ENCODE results near the gene MB21D2.

Gene MB21D2

DNA sequence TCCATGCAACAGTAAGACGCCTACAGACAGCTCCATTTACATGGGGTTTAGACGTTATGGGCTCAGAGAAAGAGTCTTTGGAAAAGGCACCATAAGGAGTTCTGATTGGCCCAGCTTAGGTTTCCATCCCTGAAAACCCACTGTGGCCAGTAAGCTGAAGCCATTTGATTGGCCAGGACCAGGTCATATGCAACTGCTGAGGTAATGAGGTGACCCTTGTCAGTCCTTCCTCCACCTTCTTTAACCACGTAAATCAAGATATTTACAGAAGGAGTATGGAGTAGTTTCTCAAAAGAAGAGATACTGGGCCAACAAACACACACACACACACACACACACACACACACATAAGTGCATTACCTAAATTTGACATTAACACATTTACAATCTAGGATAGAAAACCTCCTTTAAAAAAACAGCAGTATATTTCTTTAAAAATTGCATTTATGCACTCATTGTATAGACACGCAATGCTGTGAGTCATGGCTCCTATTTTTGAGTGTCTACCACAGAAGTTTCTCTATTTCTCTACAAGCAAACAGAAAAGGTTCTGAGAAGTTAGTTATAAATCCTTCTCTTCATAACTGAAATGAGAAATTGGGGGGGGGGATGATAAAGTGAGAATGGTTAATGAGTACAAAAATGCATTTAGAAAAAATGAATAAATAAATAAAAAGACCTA lies 16.3 kb upstream of the MB21D2 start:
- H3K9me3 ChIP-seq (ENCODE audit: control insufficient read depth, low read length) = no peaks in the 10 kb centered on the region
- no peak overlapping the region for H3K9ac ChIP-seq (ENCODE audit: low read length)
- H3K4me1 ChIP-seq (ENCODE audit: control insufficient read depth, insufficient read depth, low read length) = peaks cover 18% of the 10 kb centered on the region
- no peak overlapping the region for H3K4me3 ChIP-seq (ENCODE audit: low read length)
- no peaks in the 10 kb centered on the region for H3K27me3 ChIP-seq (ENCODE audit: control insufficient read depth, insufficient read depth, low read length)
- no peaks in the 10 kb centered on the region for H3K36me3 ChIP-seq (ENCODE audit: control insufficient read depth, insufficient read depth, low read length)

DNA sequence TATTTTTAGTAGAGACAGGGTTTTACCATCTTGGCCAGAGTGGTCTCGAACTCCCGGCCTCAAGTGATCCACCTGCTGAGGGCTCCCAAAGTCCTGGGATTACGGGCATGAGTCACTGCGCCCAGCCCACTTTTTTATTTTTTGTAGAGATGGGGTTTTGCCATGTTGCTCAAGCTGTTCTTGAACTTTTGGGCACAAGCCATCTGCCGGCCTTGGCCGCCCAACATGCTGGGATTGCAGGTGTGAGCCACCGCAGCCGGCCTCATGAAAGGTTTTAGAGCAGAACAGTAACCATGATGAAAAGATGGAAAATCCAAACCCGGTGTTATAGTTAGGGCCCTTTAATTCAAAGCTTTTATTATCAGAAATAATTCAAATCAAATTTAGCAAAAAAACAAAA lies 15.6 kb upstream of the MB21D2 start:
- no peak overlapping the region for H3K9ac ChIP-seq (ENCODE audit: low read length)
- no peaks in the 10 kb centered on the region for H3K9me3 ChIP-seq (ENCODE audit: control insufficient read depth, low read length)
- H3K4me1 ChIP-seq (ENCODE audit: control insufficient read depth, insufficient read depth, low read length) = peaks cover 20% of the 10 kb centered on the region
- no peaks in the 10 kb centered on the region for H3K27me3 ChIP-seq (ENCODE audit: control insufficient read depth, insufficient read depth, low read length)
- no peak overlapping the region for H3K4me3 ChIP-seq (ENCODE audit: low read length)
- no peaks in the 10 kb centered on the region for H3K36me3 ChIP-seq (ENCODE audit: control insufficient read depth, insufficient read depth, low read length)

GRCh38 chr3:192931825-192932224 lies 14.2 kb upstream of the MB21D2 start:
- Histone ChIP-seq H3K4me3 (ENCODE audit: low read length) (no peak overlapping the region), H3K27me3 (ENCODE audit: control insufficient read depth, insufficient read depth, low read length) (no peaks in the 10 kb centered on the region), H3K36me3 (ENCODE audit: control insufficient read depth, insufficient read depth, low read length) (no peaks in the 10 kb centered on the region), H3K9ac (ENCODE audit: low read length) (no peak overlapping the region), H3K9me3 (ENCODE audit: control insufficient read depth, low read length) (no peaks in the 10 kb centered on the region), H3K4me1 (ENCODE audit: control insufficient read depth, insufficient read depth, low read length) (peaks cover 23% of the 10 kb centered on the region)

DNA sequence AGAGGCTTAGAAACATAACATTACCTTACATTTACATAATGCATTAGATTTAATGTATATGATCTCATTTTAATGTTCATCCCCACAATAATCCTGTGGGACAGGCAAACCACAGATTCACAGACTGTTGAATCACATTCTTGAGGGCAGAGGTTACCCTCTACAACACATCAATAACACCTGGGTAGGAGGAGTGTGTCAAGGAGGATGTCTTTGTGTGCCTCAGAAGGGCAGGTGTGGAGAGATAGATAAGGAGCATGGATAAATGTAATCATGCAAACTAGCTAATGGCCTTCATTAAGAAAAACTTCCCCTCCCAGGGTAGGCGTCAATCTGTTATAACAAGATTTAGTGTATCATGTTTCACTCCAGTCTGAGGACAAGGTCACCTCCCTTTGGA lies 12.9 kb upstream of the MB21D2 start:
- no peak overlapping the region for H3K4me3 ChIP-seq (ENCODE audit: low read length)
- H3K9ac ChIP-seq (ENCODE audit: low read length) = no peak overlapping the region
- H3K36me3 ChIP-seq (ENCODE audit: control insufficient read depth, insufficient read depth, low read length) = no peaks in the 10 kb centered on the region
- H3K27me3 ChIP-seq (ENCODE audit: control insufficient read depth, insufficient read depth, low read length) = no peaks in the 10 kb centered on the region
- H3K9me3 ChIP-seq (ENCODE audit: control insufficient read depth, low read length) = no peaks in the 10 kb centered on the region
- peaks cover 23% of the 10 kb centered on the region for H3K4me1 ChIP-seq (ENCODE audit: control insufficient read depth, insufficient read depth, low read length)

GRCh38 chr3:192929755-192930547 lies 12.3 kb upstream of the MB21D2 start:
- Histone ChIP-seq H3K9ac (ENCODE audit: low read length) (no peak overlapping the region), H3K4me3 (ENCODE audit: low read length) (no peak overlapping the region), H3K4me1 (ENCODE audit: control insufficient read depth, insufficient read depth, low read length) (peaks cover 23% of the 10 kb centered on the region), H3K27me3 (ENCODE audit: control insufficient read depth, insufficient read depth, low read length) (no peaks in the 10 kb centered on the region), H3K9me3 (ENCODE audit: control insufficient read depth, low read length) (no peaks in the 10 kb centered on the region), H3K36me3 (ENCODE audit: control insufficient read depth, insufficient read depth, low read length) (no peaks in the 10 kb centered on the region)

GRCh38 chr3:192929146-192929545 lies 11.5 kb upstream of the MB21D2 start:
- Histone ChIP-seq H3K27me3 (ENCODE audit: control insufficient read depth, insufficient read depth, low read length) (no peaks in the 10 kb centered on the region), H3K4me3 (ENCODE audit: low read length) (no peak overlapping the region), H3K9me3 (ENCODE audit: control insufficient read depth, low read length) (no peaks in the 10 kb centered on the region), H3K4me1 (ENCODE audit: control insufficient read depth, insufficient read depth, low read length) (peaks cover 23% of the 10 kb centered on the region), H3K9ac (ENCODE audit: low read length) (no peak overlapping the region), H3K36me3 (ENCODE audit: control insufficient read depth, insufficient read depth, low read length) (no peaks in the 10 kb centered on the region)

GRCh38 chr3:192928720-192929119 lies 11.1 kb upstream of the MB21D2 start:
- peaks cover 25% of the 10 kb centered on the region for H3K4me1 ChIP-seq (ENCODE audit: control insufficient read depth, insufficient read depth, low read length)
- H3K9ac ChIP-seq (ENCODE audit: low read length) = no peak overlapping the region
- no peaks in the 10 kb centered on the region for H3K27me3 ChIP-seq (ENCODE audit: control insufficient read depth, insufficient read depth, low read length)
- H3K9me3 ChIP-seq (ENCODE audit: control insufficient read depth, low read length) = no peaks in the 10 kb centered on the region
- no peak overlapping the region for H3K4me3 ChIP-seq (ENCODE audit: low read length)
- no peaks in the 10 kb centered on the region for H3K36me3 ChIP-seq (ENCODE audit: control insufficient read depth, insufficient read depth, low read length)

GRCh38 chr3:192928016-192928415 lies 10.4 kb upstream of the MB21D2 start:
- Histone ChIP-seq H3K9ac (ENCODE audit: low read length) (no peak overlapping the region), H3K4me3 (ENCODE audit: low read length) (no peak overlapping the region), H3K36me3 (ENCODE audit: control insufficient read depth, insufficient read depth, low read length) (no peaks in the 10 kb centered on the region), H3K27me3 (ENCODE audit: control insufficient read depth, insufficient read depth, low read length) (no peaks in the 10 kb centered on the region), H3K9me3 (ENCODE audit: control insufficient read depth, low read length) (no peaks in the 10 kb centered on the region), H3K4me1 (ENCODE audit: control insufficient read depth, insufficient read depth, low read length) (peaks cover 32% of the 10 kb centered on the region)

- Histone ChIP-seq H3K9me3 (ENCODE audit: control insufficient read depth, low read length) (no peaks in the 10 kb centered on the region), H3K27me3 (ENCODE audit: control insufficient read depth, insufficient read depth, low read length) (no peaks in the 10 kb centered on the region), H3K4me3 (ENCODE audit: low read length) (no peak overlapping the region), H3K9ac (ENCODE audit: low read length) (no peak overlapping the region), H3K36me3 (ENCODE audit: control insufficient read depth, insufficient read depth, low read length) (no peaks in the 10 kb centered on the region), H3K4me1 (ENCODE audit: control insufficient read depth, insufficient read depth, low read length) (peaks cover 33% of the 10 kb centered on the region)
Measured at GRCh38 chr3:192927016-192927415, 9.4 kb upstream of the MB21D2 start.

GRCh38 chr3:192923731-192924130 lies 6.1 kb upstream of the MB21D2 start:
- H3K9ac ChIP-seq (ENCODE audit: low read length) = no peak overlapping the region

GRCh38 chr3:192921793-192922192 lies 4.1 kb upstream of the MB21D2 start:
- Histone ChIP-seq H3K9ac (ENCODE audit: low read length) (no peak overlapping the region), H3K4me3 (ENCODE audit: low read length) (no peak overlapping the region), H3K27me3 (ENCODE audit: control insufficient read depth, insufficient read depth, low read length) (no peaks in the 10 kb centered on the region), H3K4me1 (ENCODE audit: control insufficient read depth, insufficient read depth, low read length) (peaks cover 17% of the 10 kb centered on the region), H3K36me3 (ENCODE audit: control insufficient read depth, insufficient read depth, low read length) (no peaks in the 10 kb centered on the region), H3K9me3 (ENCODE audit: control insufficient read depth, low read length) (no peaks in the 10 kb centered on the region)

More at GRCh38 chr3:192923731-192924130, 6.1 kb upstream of the MB21D2 start:
- Histone ChIP-seq H3K9me3 (ENCODE audit: control insufficient read depth, low read length) (no peaks in the 10 kb centered on the region), H3K4me1 (ENCODE audit: control insufficient read depth, insufficient read depth, low read length) (peaks cover 16% of the 10 kb centered on the region), H3K36me3 (ENCODE audit: control insufficient read depth, insufficient read depth, low read length) (no peaks in the 10 kb centered on the region), H3K27me3 (ENCODE audit: control insufficient read depth, insufficient read depth, low read length) (no peaks in the 10 kb centered on the region), H3K4me3 (ENCODE audit: low read length) (no peak overlapping the region)

DNA sequence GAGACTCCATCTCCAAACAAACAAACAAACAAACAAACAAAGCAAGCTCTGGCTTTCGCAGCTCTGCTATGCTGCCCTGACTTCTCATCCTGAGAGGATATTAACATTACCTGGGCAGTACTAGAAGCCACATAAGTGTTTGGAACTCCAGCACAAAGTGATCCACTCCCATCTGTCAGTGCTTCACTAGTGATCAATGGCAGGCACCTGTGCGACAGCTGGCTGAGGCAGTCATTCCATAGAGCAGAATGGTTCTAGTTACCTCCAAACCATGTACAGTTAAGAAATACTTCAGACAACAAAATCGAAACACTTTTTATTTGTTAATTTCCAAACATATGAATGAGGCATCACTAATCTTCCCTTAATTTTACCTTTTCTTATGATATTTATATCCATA lies 2.8 kb upstream of the MB21D2 start:
- Histone ChIP-seq H3K9ac (ENCODE audit: low read length) (no peak overlapping the region), H3K36me3 (ENCODE audit: control insufficient read depth, insufficient read depth, low read length) (no peaks in the 10 kb centered on the region), H3K9me3 (ENCODE audit: control insufficient read depth, low read length) (no peaks in the 10 kb centered on the region), H3K4me1 (ENCODE audit: control insufficient read depth, insufficient read depth, low read length) (peaks cover 21% of the 10 kb centered on the region), H3K27me3 (ENCODE audit: control insufficient read depth, insufficient read depth, low read length) (no peaks in the 10 kb centered on the region), H3K4me3 (ENCODE audit: low read length) (no peak overlapping the region)

Data from mucosa of stomach (tissue), 1 donor.